ENCODE data around the gene PMEL. TPM values are rescaled to one million over a fixed set of nuclear protein-coding genes. Genes with fewer than 3 reads are reported as not detected.
A peak's percentile ranks its signal among the peaks of the same experiment; 100 is the strongest.

PMEL gene
- 1 to 10 TPM in 1 of 2 donors, under 1 TPM in 1; 0.67 to 1.1 TPM for total RNA-seq

- Histone ChIP-seq H3K9me3 (no peaks in the 10 kb centered on the region), H3K4me1 (peaks cover 0 to 17% of the 10 kb centered on the region in 2 donors), H3K36me3 (no peaks in the 10 kb centered on the region), H3K27ac (peak within 1 kb of the TSS; percentile 77 to 83), H3K4me3 (peak within 1 kb of the TSS; percentile 70 to 80), H3K27me3 (no peaks in the 10 kb centered on the region)
- no peak for DNase-seq (ENCODE audit: low spot score)
- TF ChIP-seq CTCF (IDR thresholded peaks at IDR 0.05), result no peak
These were observed at the start of gene PMEL for GRCh38 chr12:55965941-55966407. Gene PMEL (minus strand): TSS chr12:55966042. CDS start chr12:55966011, 31 bp downstream.

DNA sequence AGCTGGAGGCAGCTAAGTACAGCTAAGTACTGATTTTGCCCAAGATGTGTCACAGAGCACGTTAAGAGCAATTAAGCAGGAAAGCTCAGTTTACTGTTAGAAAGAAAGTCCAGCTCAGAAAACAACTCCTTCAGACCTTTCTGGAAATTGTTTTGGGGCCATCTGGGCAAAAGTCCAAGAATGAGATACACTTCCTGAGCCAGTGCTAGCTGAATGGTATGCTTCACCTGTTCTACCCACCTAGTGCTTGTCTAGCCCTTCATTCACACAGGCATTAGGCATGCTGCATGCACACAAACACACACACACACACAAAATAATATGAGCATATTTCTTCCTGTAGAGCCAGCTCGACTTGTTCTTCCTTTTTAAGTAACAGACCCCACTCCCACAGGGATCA, 48.4 kb upstream of the PMEL start:
- no peak for TF ChIP-seq CTCF (IDR thresholded peaks at IDR 0.05)
- H3K27ac ChIP-seq, result no peak overlapping the region
- H3K27me3 ChIP-seq, result no peaks in the 10 kb centered on the region
- no peak for DNase-seq (ENCODE audit: low spot score)
- H3K36me3 ChIP-seq, result no peaks in the 10 kb centered on the region
- no peaks in the 10 kb centered on the region for H3K4me1 ChIP-seq
- no peak overlapping the region for H3K4me3 ChIP-seq
- no peaks in the 10 kb centered on the region for H3K9me3 ChIP-seq

GRCh38 chr12:56013482-56013881, 47.6 kb upstream of the PMEL start:
- DNase-seq (ENCODE audit: low spot score), result no peak
- TF ChIP-seq CTCF (IDR thresholded peaks at IDR 0.05), result no peak

DNA sequence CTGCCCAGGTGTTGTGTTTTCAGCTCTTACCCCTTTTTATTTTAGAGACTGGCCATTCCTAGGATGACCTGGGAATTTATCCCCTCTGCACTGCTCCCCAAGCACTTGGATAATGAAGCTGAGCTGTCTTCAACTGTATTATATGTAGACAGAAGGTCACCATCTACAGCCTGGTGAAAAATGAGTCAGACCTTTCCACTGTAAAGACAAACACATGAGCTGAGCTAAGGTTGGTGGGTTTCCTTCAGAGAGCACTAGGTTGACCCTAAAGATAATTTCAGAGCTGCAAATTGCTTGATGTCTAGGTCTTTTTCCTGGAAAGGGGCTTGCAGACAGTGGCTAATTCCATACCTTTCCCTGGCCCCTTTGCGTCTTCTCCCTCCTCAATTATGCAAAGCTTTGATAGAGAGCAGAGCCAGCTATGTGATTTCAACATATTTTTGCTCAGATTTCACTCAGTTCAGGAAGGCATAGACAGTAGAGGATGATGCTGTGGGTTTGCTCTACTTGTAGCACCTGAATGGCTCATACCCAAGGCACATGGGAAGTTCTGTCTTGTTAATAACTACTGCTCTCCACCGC, 45.8 kb upstream of the PMEL start:
- no peak overlapping the region for H3K4me3 ChIP-seq
- H3K4me1 ChIP-seq, result peaks cover 0 to 12% of the 10 kb centered on the region in 2 donors
- no peak for DNase-seq (ENCODE audit: low spot score)
- H3K27me3 ChIP-seq, result no peaks in the 10 kb centered on the region
- no peak for TF ChIP-seq CTCF (IDR thresholded peaks at IDR 0.05)
- H3K9me3 ChIP-seq, result no peaks in the 10 kb centered on the region
- no peak overlapping the region for H3K27ac ChIP-seq
- no peaks in the 10 kb centered on the region for H3K36me3 ChIP-seq

More at GRCh38 chr12:56013482-56013881, 47.6 kb upstream of the PMEL start:
- peaks cover 0 to 1% of the 10 kb centered on the region in 2 donors for H3K4me1 ChIP-seq
- H3K36me3 ChIP-seq, result no peaks in the 10 kb centered on the region
- no peak overlapping the region for H3K27ac ChIP-seq
- no peaks in the 10 kb centered on the region for H3K27me3 ChIP-seq
- H3K4me3 ChIP-seq, result no peak overlapping the region
- H3K9me3 ChIP-seq, result no peaks in the 10 kb centered on the region

- Histone ChIP-seq H3K27me3 (no peaks in the 10 kb centered on the region), H3K27ac (no peak overlapping the region), H3K9me3 (no peaks in the 10 kb centered on the region), H3K36me3 (no peaks in the 10 kb centered on the region), H3K4me3 (no peak overlapping the region), H3K4me1 (peaks cover 0 to 12% of the 10 kb centered on the region in 2 donors)
- DNase-seq (ENCODE audit: low spot score), result no peak
- no peak for TF ChIP-seq CTCF (IDR thresholded peaks at IDR 0.05)
These were observed 44.3 kb upstream of the PMEL start for GRCh38 chr12:56010111-56010570.

Data from right atrium auricular region (tissue), 2 donors.